ENCODE results near the gene USP10. TPM values are rescaled to one million over a fixed set of nuclear protein-coding genes. Genes with fewer than 3 reads are reported as not detected.

The USP10 gene
- total RNA-seq, 1 experiment from 2014 or later = 203 TPM

GRCh38 chr16:84787263-84787622 is 87.4 kb downstream of the USP10 start:
- no peaks in the 10 kb centered on the region for H3K27me3 Mint-ChIP-seq (ENCODE audit: low read depth)
- H3K9me3 Mint-ChIP-seq = no peaks in the 10 kb centered on the region
- H4K20me1 ChIP-seq (ENCODE audit: control insufficient read depth, insufficient read depth, insufficient read length) = no peaks in the 10 kb centered on the region
- H3K23ac ChIP-seq (ENCODE audit: insufficient read length, low read depth, low read length) = no peak overlapping the region
- H3K36me3 Mint-ChIP-seq (ENCODE audit: insufficient read depth in 1 of 3, low read depth in 3 of 3) = no peaks in the 10 kb centered on the region
- no peaks in the 10 kb centered on the region for H3K79me1 ChIP-seq (ENCODE audit: insufficient read depth, low read depth, low read length, poor library complexity, severe bottlenecking)
- no peak overlapping the region for H4K5ac ChIP-seq (ENCODE audit: insufficient read length, low read depth, low read length)
- H2BK5ac ChIP-seq (ENCODE audit: insufficient read length, low read length) = no peak overlapping the region
- H2BK20ac ChIP-seq (ENCODE audit: low read depth, low read length, poor library complexity, severe bottlenecking) = no peak overlapping the region
- no peak overlapping the region for H2BK120ac ChIP-seq (ENCODE audit: low read depth, low read length, poor library complexity, severe bottlenecking)
- no peaks in the 10 kb centered on the region for H3K9me3 ChIP-seq (ENCODE audit: control insufficient read depth, low read depth, low read length)
- no peak overlapping the region for H3K4me3 Mint-ChIP-seq
- H3K23me2 ChIP-seq (ENCODE audit: insufficient read length, low read depth, low read length, poor library complexity, severe bottlenecking) = no peaks in the 10 kb centered on the region
- TF ChIP-seq, protein P1, sequence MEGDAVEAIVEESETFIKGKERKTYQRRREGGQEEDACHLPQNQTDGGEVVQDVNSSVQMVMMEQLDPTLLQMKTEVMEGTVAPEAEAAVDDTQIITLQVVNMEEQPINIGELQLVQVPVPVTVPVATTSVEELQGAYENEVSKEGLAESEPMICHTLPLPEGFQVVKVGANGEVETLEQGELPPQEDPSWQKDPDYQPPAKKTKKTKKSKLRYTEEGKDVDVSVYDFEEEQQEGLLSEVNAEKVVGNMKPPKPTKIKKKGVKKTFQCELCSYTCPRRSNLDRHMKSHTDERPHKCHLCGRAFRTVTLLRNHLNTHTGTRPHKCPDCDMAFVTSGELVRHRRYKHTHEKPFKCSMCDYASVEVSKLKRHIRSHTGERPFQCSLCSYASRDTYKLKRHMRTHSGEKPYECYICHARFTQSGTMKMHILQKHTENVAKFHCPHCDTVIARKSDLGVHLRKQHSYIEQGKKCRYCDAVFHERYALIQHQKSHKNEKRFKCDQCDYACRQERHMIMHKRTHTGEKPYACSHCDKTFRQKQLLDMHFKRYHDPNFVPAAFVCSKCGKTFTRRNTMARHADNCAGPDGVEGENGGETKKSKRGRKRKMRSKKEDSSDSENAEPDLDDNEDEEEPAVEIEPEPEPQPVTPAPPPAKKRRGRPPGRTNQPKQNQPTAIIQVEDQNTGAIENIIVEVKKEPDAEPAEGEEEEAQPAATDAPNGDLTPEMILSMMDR (conservative IDR thresholded peaks at IDR 0.05) = no peak
- no peak overlapping the region for H2AK5ac ChIP-seq (ENCODE audit: insufficient read length, low read length)
- no peak overlapping the region for H3K18ac ChIP-seq (ENCODE audit: insufficient read length, low read depth, low read length)
- H4K8ac ChIP-seq (replicated peaks; ENCODE audit: insufficient read length, low read depth, low read length) = no peak overlapping the region
- H2BK15ac ChIP-seq (ENCODE audit: low read depth, low read length) = no peak overlapping the region
- H2BK12ac ChIP-seq (ENCODE audit: insufficient read length, low read depth, low read length) = no peak overlapping the region
- no peak overlapping the region for H2AFZ ChIP-seq (ENCODE audit: low read length)
- no peak overlapping the region for H3K27ac Mint-ChIP-seq
- H4K91ac ChIP-seq (ENCODE audit: insufficient read length, low read depth, low read length) = no peak overlapping the region
- no peak overlapping the region for H3K56ac ChIP-seq (ENCODE audit: insufficient read length, low read depth, low read length)
- no peak overlapping the region for H3K4ac ChIP-seq (ENCODE audit: low read depth, low read length)
- H3K4me1 ChIP-seq (ENCODE audit: insufficient read depth, low read length) = no peaks in the 10 kb centered on the region
- no peak overlapping the region for H3K14ac ChIP-seq (ENCODE audit: insufficient read depth, low read length)
- no peak overlapping the region for H3K9ac ChIP-seq (ENCODE audit: extremely low read depth, insufficient read length, low read length)
- no peaks in the 10 kb centered on the region for H3K79me2 ChIP-seq (ENCODE audit: insufficient read depth, low read length)
- H3K4me1 Mint-ChIP-seq = no peaks in the 10 kb centered on the region
- H3K27ac ChIP-seq (ENCODE audit: insufficient read length, low read depth, low read length) = no peak overlapping the region
- no peak overlapping the region for H3T11ph ChIP-seq (ENCODE audit: low read length)
- DNase-seq = no peak
- no peaks in the 10 kb centered on the region for H3K27me3 ChIP-seq (ENCODE audit: insufficient read depth, low read length)
- no peak overlapping the region for H3K4me2 ChIP-seq (ENCODE audit: insufficient read depth, insufficient read length, low read length)
- WGBS (ENCODE audit: extremely low coverage, insufficient read length, low lambda C conversion rate) = no CpG with 5 or more reads among the region's 5 CpGs

Data from H9 (cell line).